Adrenal gland (tissue), 12 donors: ENCODE data around the gene PSENEN. TPM values are rescaled to one million over a fixed set of nuclear protein-coding genes. Genes with fewer than 3 reads are reported as not detected.

Experiments
- DNase-seq, 7 donors: peaks; one replicate each; pipeline ENCODE4 v3.0.0-alpha.2; 2019 to 2020
- H3K27ac ChIP-seq, 5 donors: fragments of 200-600 bp; sonication (generic) in 4 of 5; 1 replicate in 3 of 5; 2 replicates in 2 of 5; pipeline versions ENCODE4 v1.5.1 to v1.8.0; 2016 to 2020; ENCODE audit warnings: mild to moderate bottlenecking in 1 of 5
- H3K27me3 ChIP-seq: fragments of 200-600 bp; 2 replicates; pipeline ENCODE4 v1.8.0; 2021
- H3K36me3 ChIP-seq, 2 donors: fragments of 200-600 bp; replicated peaks in 1 of 2; 1 replicate in 1 of 2; 2 replicates in 1 of 2; pipeline versions ENCODE4 v1.5.1 to v1.8.0; 2018 to 2022
- H3K4me1 ChIP-seq, 2 donors: fragments of 200-600 bp; replicated peaks in 1 of 2; 1 replicate in 1 of 2; 2 replicates in 1 of 2; pipeline versions ENCODE4 v1.5.1 to v1.8.0; 2018 to 2021
- H3K4me3 ChIP-seq, 4 donors: fragments of 200-600 bp; sonication (generic) in 3 of 4; one replicate each; pipeline ENCODE4 v1.5.1; 2016 to 2018
- H3K9me3 ChIP-seq, 3 donors: fragments of 200-600 bp; sonication (generic) in 1 of 3; replicated peaks in 1 of 3; 1 replicate in 2 of 3; 2 replicates in 1 of 3; pipeline versions ENCODE4 v1.5.1 to v1.8.0; 2016 to 2021
- POLR2A ChIP-seq, 2 donors: fragments of 450-650 bp; IDR thresholded peaks; one replicate each; pipeline ENCODE4 v1.6.1; 2017; ENCODE audit warnings: antibody characterized with exemption in 2 of 2, mild to moderate bottlenecking in 2 of 2, moderate library complexity in 1 of 2
- WGBS, 4 donors: extraction: QIAGEN DNeasy Blood & Tissue Kit in 2 of 4; methylation state at CpG; one replicate each; pipeline versions ENCODE4 v1.1.5 to v1.1.7; 2013 to 2017; 5-methylcytosine and 5-hydroxymethylcytosine counted together
- intact Hi-C, 2 donors: fragments of 100-400 bp; cut with DNase I; formaldehyde crosslinking; loops; one replicate each; pipeline versions ENCODE4 v1.14.1 to v1.15.0; 2022 to 2023
- polyA plus RNA-seq, 3 donors: library from polyadenylated mRNA; stranded (reverse); fragments of 200-250 nt in 2 of 3; fragments of 350-450 nt in 1 of 3; fragmentation: Illumina TruSeq in 1 of 3; extraction: RNeasy Lipid Tissue Mini Kit (QIAGEN cat#74804) in 1 of 3; gene quantifications; one replicate each; pipeline ENCODE4 v1.2.3, GENCODE V29; 2013 to 2014
- total RNA-seq, 9 donors: library from RNA; depleted of rRNA in 4 of 9; stranded (reverse); fragments of >200 nt in 4 of 9; fragments of 120-200 nt in 1 of 9; fragmentation: NEBNext Ultra II Directional in 1 of 9; extraction: Animal tissue kit (Norgen Biotek cat#: 25700) in 1 of 9; gene quantifications; one replicate each; pipeline versions ENCODE4 v1.1.0 to v1.2.4, GENCODE V29; 2013 to 2023
- TF ChIP-seq, protein P1 (sequence below), 6 experiments: fragments of 450-650 bp in 4 of 6; fragments of 200-600 bp in 2 of 6; sonication (generic) in 1 of 6; IDR thresholded peaks; 1 replicate in 5 of 6; 2 replicates in 1 of 6; pipeline versions ENCODE4 v1.5.1 to v1.8.0; 2016 to 2021; ENCODE audit warnings: antibody characterized with exemption in 6 of 6, mild to moderate bottlenecking in 2 of 6, moderate library complexity in 1 of 6
- donor health status: healthy with polysubstance abuse.
- donor health status: Bipolar disorder and iron deficiency.
- donor health status: DM: yes; HTN: yes; CAD: no.
- donor health status: DM: no; HTN: no; CAD: no.
- donor health status: DM: no; HTN: no; CAD: no.
- donor health status: DM: yes; HTN: yes; CAD: no.

PSENEN gene
- total and polyA plus RNA-seq, 12 donors = 29.5 to 230 (median 77.3) TPM

DNA sequence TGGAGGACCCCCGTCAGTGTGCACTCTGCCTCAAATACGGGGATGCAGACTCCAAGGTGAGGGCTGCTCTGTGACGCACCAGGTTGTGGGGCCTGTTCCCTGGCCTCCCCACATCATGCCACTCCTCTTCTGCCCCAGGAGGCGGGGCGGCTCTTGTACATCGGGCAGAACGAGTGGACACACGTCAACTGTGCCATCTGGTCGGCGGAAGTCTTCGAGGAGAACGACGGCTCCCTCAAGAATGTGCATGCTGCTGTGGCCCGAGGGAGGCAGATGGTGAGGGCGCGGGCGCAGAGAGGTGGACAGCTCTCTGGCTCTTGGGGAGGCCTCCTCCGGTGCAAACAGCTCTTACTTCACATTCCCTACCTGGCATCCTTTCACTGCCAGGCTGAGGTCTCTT lies 16.4 kb upstream of the PSENEN start:
- no peak overlapping the region for H3K27ac ChIP-seq
- H3K36me3 ChIP-seq = peaks cover 0 to 96% of the 10 kb centered on the region in 2 donors
- DNase-seq = peak in 1 of 7 donors; percentile 20
- intact Hi-C loops = no loop called here
- H3K27me3 ChIP-seq = no peaks in the 10 kb centered on the region
- no peaks in the 10 kb centered on the region for H3K9me3 ChIP-seq
- H3K4me1 ChIP-seq = peaks cover 6 to 9% of the 10 kb centered on the region in 2 donors
- 87 to 92% (median 89%) methylated on average over 17 to 18 of the region's 18 CpGs for WGBS, 4 donors
- H3K4me3 ChIP-seq = no peak overlapping the region
- no peak for TF ChIP-seq POLR2A (IDR thresholded peaks at IDR 0.05)
- TF ChIP-seq, protein P1, sequence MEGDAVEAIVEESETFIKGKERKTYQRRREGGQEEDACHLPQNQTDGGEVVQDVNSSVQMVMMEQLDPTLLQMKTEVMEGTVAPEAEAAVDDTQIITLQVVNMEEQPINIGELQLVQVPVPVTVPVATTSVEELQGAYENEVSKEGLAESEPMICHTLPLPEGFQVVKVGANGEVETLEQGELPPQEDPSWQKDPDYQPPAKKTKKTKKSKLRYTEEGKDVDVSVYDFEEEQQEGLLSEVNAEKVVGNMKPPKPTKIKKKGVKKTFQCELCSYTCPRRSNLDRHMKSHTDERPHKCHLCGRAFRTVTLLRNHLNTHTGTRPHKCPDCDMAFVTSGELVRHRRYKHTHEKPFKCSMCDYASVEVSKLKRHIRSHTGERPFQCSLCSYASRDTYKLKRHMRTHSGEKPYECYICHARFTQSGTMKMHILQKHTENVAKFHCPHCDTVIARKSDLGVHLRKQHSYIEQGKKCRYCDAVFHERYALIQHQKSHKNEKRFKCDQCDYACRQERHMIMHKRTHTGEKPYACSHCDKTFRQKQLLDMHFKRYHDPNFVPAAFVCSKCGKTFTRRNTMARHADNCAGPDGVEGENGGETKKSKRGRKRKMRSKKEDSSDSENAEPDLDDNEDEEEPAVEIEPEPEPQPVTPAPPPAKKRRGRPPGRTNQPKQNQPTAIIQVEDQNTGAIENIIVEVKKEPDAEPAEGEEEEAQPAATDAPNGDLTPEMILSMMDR (IDR thresholded peaks at IDR 0.05) = no peak

DNA sequence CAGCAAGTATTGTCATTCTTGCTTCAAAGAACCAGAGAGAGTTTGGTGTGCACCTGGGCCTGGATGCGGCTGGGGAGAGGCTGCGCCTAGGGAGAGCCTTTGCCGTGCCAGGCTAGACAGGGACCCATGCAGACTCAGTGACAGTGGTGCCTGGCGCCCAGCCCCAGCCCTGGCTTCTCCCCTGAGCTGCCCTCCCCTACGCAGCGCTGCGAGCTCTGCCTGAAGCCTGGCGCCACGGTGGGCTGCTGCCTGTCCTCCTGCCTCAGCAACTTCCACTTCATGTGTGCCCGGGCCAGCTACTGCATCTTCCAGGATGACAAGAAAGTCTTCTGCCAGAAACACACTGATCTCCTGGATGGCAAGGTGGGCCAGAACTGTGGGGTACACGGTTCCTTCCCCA lies 15.7 kb upstream of the PSENEN start:
- H3K27ac ChIP-seq = no peak overlapping the region
- H3K4me1 ChIP-seq = peaks cover 7 to 9% of the 10 kb centered on the region in 2 donors
- intact Hi-C loops = no loop called here
- DNase-seq = peak in 2 of 7 donors; percentile 6 to 21
- peaks cover 0 to 95% of the 10 kb centered on the region in 2 donors for H3K36me3 ChIP-seq
- H3K27me3 ChIP-seq = no peaks in the 10 kb centered on the region
- no peaks in the 10 kb centered on the region for H3K9me3 ChIP-seq
- 89 to 94% (median 94%) methylated on average over 11 of the region's 11 CpGs for WGBS, 4 donors
- TF ChIP-seq POLR2A (IDR thresholded peaks at IDR 0.05) = no peak
- TF ChIP-seq, protein P1 (IDR thresholded peaks at IDR 0.05) = no peak
- no peak overlapping the region for H3K4me3 ChIP-seq

GRCh38 chr19:35730326-35730725 lies 15.1 kb upstream of the PSENEN start:
- WGBS, 4 donors = 90 to 96% (median 94%) methylated on average over 15 to 18 of the region's 18 CpGs
- Histone ChIP-seq H3K9me3 (no peaks in the 10 kb centered on the region), H3K4me1 (peaks cover 7 to 9% of the 10 kb centered on the region in 2 donors), H3K27me3 (no peaks in the 10 kb centered on the region), H3K4me3 (no peak overlapping the region), H3K36me3 (peaks cover 0 to 94% of the 10 kb centered on the region in 2 donors), H3K27ac (no peak overlapping the region)
- TF ChIP-seq, protein P1 (IDR thresholded peaks at IDR 0.05) = no peak
- TF ChIP-seq POLR2A (IDR thresholded peaks at IDR 0.05) = no peak
- intact Hi-C loops = no loop called here
- no peak for DNase-seq

GRCh38 chr19:35731353-35731752 lies 14.1 kb upstream of the PSENEN start:
- Histone ChIP-seq H3K36me3 (peaks cover 0 to 93% of the 10 kb centered on the region in 2 donors), H3K9me3 (no peaks in the 10 kb centered on the region), H3K4me1 (peaks cover 7 to 9% of the 10 kb centered on the region in 2 donors), H3K4me3 (no peak overlapping the region), H3K27me3 (no peaks in the 10 kb centered on the region), H3K27ac (no peak overlapping the region)
- WGBS, 4 donors = 89 to 92% (median 91%) methylated on average over 8 to 9 of the region's 9 CpGs
- intact Hi-C loops = no loop called here
- DNase-seq = no peak
- TF ChIP-seq, protein P1 (IDR thresholded peaks at IDR 0.05) = no peak
- TF ChIP-seq POLR2A (IDR thresholded peaks at IDR 0.05) = no peak
